HEK293 (cell line): ENCODE results near the gene CC2D1B.

Experiments
- CTCF ChIA-PET: fragments of 350-600 bp; formaldehyde crosslinking; extraction: SDS; loops from one replicate; lab custom pipeline; 2021; ENCODE audit warnings: antibody characterized with exemption; lab: Yijun Ruan, JAX
- POLR2A ChIA-PET: fragments of 300-600 bp; formaldehyde crosslinking; extraction: SDS; loops from one replicate; lab custom pipeline; 2020; ENCODE audit warnings: antibody characterized with exemption, inconsistent platforms; lab: Yijun Ruan, JAX
- H3K27ac ChIP-seq: fragments of 200-500 bp; sonication (Bioruptor generic); 2 replicates; pipeline ENCODE4 v1.5.1; 2014; ENCODE audit warnings: low read depth, low read length, control low read depth, inconsistent platforms; ENCODE audit errors: extremely low read depth
- H3K36me3 ChIP-seq, 2 experiments: fragments of 200-500 bp in 1 of 2; sonication (Bioruptor generic) in 1 of 2; 1 replicate in 1 of 2; 2 replicates in 1 of 2; pipeline ENCODE4 v1.5.1; 2014 to 2017; ENCODE audit warnings: inconsistent platforms in 2 of 2, low read length in 2 of 2; ENCODE audit not compliant: control insufficient read depth in 2 of 2, insufficient read depth in 1 of 2
- H3K4me1 ChIP-seq: fragments of 200-500 bp; sonication (Bioruptor generic); 2 replicates; pipeline ENCODE4 v1.5.1; 2014; ENCODE audit warnings: mild to moderate bottlenecking, low read length, inconsistent platforms; ENCODE audit not compliant: control insufficient read depth, insufficient read depth
- H3K4me3 ChIP-seq: 2 replicates; pipeline ENCODE4 v1.5.1; 2011; ENCODE audit warnings: low read depth, mild to moderate bottlenecking, control low read depth, low read length, moderate library complexity
- H3K9me3 ChIP-seq: fragments of 200-500 bp; sonication (Bioruptor generic); 2 replicates; pipeline ENCODE4 v1.5.1; 2014; ENCODE audit warnings: low read depth, low read length, inconsistent platforms; ENCODE audit not compliant: control insufficient read depth, insufficient read depth
- GLIS1 ChIP-seq: fragments of 450-650 bp; formaldehyde crosslinking; IDR thresholded peaks from 2 replicates; pipeline ENCODE4 v1.5.1; 2016; ENCODE audit warnings: missing biosample characterization, missing genetic modification characterization
- KLF10 ChIP-seq: fragments of 450-650 bp; IDR thresholded peaks from 2 replicates; pipeline ENCODE4 v1.5.1; 2018; ENCODE audit warnings: missing biosample characterization, mild to moderate bottlenecking, missing genetic modification characterization
- KLF7 ChIP-seq: fragments of 450-650 bp; formaldehyde crosslinking; IDR thresholded peaks from 2 replicates; pipeline ENCODE4 v1.5.1; 2016; ENCODE audit warnings: missing biosample characterization, missing genetic modification characterization, borderline replicate concordance
- MZF1 ChIP-seq: fragments of 450-650 bp; formaldehyde crosslinking; IDR thresholded peaks from 2 replicates; pipeline ENCODE4 v1.5.1; 2017; ENCODE audit warnings: missing biosample characterization, missing genetic modification characterization, borderline replicate concordance
- REPIN1 ChIP-seq: fragments of 450-650 bp; formaldehyde crosslinking; IDR thresholded peaks from 2 replicates; pipeline ENCODE4 v1.5.1; 2017; ENCODE audit warnings: missing biosample characterization, missing genetic modification characterization, low read depth
- SCRT2 ChIP-seq: fragments of 450-650 bp; formaldehyde crosslinking; IDR thresholded peaks from 2 replicates; pipeline ENCODE4 v1.5.1; 2016; ENCODE audit warnings: missing biosample characterization, missing genetic modification characterization
- SP2 ChIP-seq: fragments of 450-650 bp; formaldehyde crosslinking; IDR thresholded peaks from 2 replicates; pipeline ENCODE4 v1.5.1; 2016; ENCODE audit warnings: missing biosample characterization, missing genetic modification characterization
- YY2 ChIP-seq: fragments of 450-650 bp; formaldehyde crosslinking; IDR thresholded peaks from 2 replicates; pipeline ENCODE4 v1.5.1; 2016; ENCODE audit warnings: missing biosample characterization, missing genetic modification characterization
- ZBTB20 ChIP-seq: fragments of 450-650 bp; formaldehyde crosslinking; IDR thresholded peaks from 2 replicates; pipeline ENCODE4 v1.5.1; 2016; ENCODE audit warnings: missing biosample characterization, missing genetic modification characterization
- ZBTB21 ChIP-seq: fragments of 450-650 bp; formaldehyde crosslinking; IDR thresholded peaks from 2 replicates; pipeline ENCODE4 v1.5.1; 2017; ENCODE audit warnings: missing biosample characterization, missing genetic modification characterization
- ZBTB48 ChIP-seq: fragments of 450-650 bp; formaldehyde crosslinking; IDR thresholded peaks from 2 replicates; pipeline ENCODE4 v1.5.1; 2016; ENCODE audit warnings: missing biosample characterization, missing genetic modification characterization
- ZIC2 ChIP-seq: fragments of 450-650 bp; formaldehyde crosslinking; IDR thresholded peaks from 2 replicates; pipeline ENCODE4 v1.5.1; 2016; ENCODE audit warnings: missing biosample characterization, missing genetic modification characterization
- ZNF266 ChIP-seq: fragments of 450-650 bp; formaldehyde crosslinking; IDR thresholded peaks from 2 replicates; pipeline ENCODE4 v1.5.1; 2016; ENCODE audit warnings: missing biosample characterization, missing genetic modification characterization, low read depth
- ZNF335 ChIP-seq: fragments of 450-650 bp; formaldehyde crosslinking; conservative IDR thresholded peaks from 2 replicates; pipeline ENCODE4 v1.5.1; 2016; ENCODE audit warnings: missing biosample characterization, missing genetic modification characterization
- ZNF350 ChIP-seq: fragments of 450-650 bp; formaldehyde crosslinking; IDR thresholded peaks from 2 replicates; pipeline ENCODE4 v1.5.0; 2017; ENCODE audit warnings: missing biosample characterization, mild to moderate bottlenecking, missing genetic modification characterization
- ZNF423 ChIP-seq: fragments of 450-650 bp; formaldehyde crosslinking; IDR thresholded peaks from 2 replicates; pipeline ENCODE4 v1.5.1; 2016; ENCODE audit warnings: missing biosample characterization, missing genetic modification characterization
- ZNF501 ChIP-seq: fragments of 450-650 bp; formaldehyde crosslinking; IDR thresholded peaks from 2 replicates; pipeline ENCODE4 v1.5.1; 2016; ENCODE audit warnings: missing biosample characterization, missing genetic modification characterization
- ZNF530 ChIP-seq: fragments of 450-650 bp; formaldehyde crosslinking; IDR thresholded peaks from 2 replicates; pipeline ENCODE4 v1.5.1; 2016; ENCODE audit warnings: low read depth, missing biosample characterization, missing genetic modification characterization
- ZNF558 ChIP-seq: fragments of 450-650 bp; formaldehyde crosslinking; IDR thresholded peaks from 2 replicates; pipeline ENCODE4 v1.5.1; 2016; ENCODE audit warnings: missing biosample characterization, missing genetic modification characterization
- ZNF561 ChIP-seq: fragments of 450-650 bp; IDR thresholded peaks from 2 replicates; pipeline ENCODE4 v1.5.1; 2018; ENCODE audit warnings: missing biosample characterization, missing genetic modification characterization, borderline replicate concordance
- ZNF76 ChIP-seq: fragments of 450-650 bp; formaldehyde crosslinking; IDR thresholded peaks from 2 replicates; pipeline ENCODE4; 2016; ENCODE audit warnings: low read depth, missing biosample characterization, missing genetic modification characterization, borderline replicate concordance
- ZNF785 ChIP-seq: fragments of 450-650 bp; formaldehyde crosslinking; IDR thresholded peaks from 2 replicates; pipeline ENCODE4 v1.5.1; 2016; ENCODE audit warnings: missing biosample characterization, missing genetic modification characterization
- TF ChIP-seq, protein P1 (sequence below): fragments of 450-650 bp; formaldehyde crosslinking; IDR thresholded peaks from 2 replicates; pipeline ENCODE4 v1.5.1; 2016; ENCODE audit warnings: missing biosample characterization, missing genetic modification characterization, borderline replicate concordance
- TF ChIP-seq, protein P2 (sequence below): fragments of 450-650 bp; formaldehyde crosslinking; IDR thresholded peaks from 2 replicates; pipeline ENCODE4 v1.5.1; 2016; ENCODE audit warnings: missing biosample characterization, missing genetic modification characterization
- TF ChIP-seq, protein P3 (sequence below): fragments of 450-650 bp; formaldehyde crosslinking; IDR thresholded peaks from 2 replicates; pipeline ENCODE4 v1.5.1; 2017; ENCODE audit warnings: missing biosample characterization, mild to moderate bottlenecking, missing genetic modification characterization, moderate library complexity

The CC2D1B gene

DNA sequence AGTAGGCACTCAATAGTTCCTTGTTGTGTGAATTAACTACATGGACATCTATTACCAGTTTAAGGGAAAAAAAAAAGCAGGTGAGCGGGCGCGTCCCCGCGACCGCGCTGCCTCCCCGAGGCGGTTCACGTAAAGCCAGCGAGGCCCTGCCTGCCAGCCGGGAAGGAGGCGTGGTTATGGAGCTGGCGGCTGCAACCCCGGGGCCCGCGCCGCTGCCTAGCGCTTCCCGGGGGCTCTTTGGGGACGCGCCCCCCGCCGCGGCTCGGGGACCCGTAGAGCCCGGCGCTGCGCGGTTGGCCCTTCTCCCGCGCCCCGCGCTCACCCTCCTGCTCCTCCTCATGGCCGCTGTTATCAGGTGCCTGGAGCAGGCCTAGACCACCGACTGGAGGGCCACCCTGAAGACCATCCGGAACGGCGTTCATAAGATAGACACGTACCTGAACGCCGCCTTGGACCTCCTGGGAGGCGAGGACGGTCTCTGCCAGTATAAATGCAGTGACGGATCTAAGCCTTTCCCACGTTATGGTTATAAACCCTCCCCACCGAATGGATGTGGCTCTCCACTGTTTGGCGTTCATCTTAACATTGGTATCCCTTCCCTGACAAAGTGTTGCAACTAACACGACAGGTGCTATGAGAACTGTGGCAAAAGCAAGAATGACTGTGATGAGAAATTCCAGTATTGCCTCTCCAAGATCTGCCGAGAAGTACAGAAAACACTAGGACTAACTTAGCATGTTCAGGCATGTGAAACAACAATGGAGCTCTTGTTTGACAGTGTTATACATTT lies 2.6 kb upstream of the CC2D1B start:
- no peaks in the 10 kb centered on the region for H3K9me3 ChIP-seq
- CTCF ChIA-PET, result interaction anchor here (0.6 to 1.0 kb wide), 8 partner anchors 19 to 332 kb away, joined by 3 to 6 read pairs (median 3); no protein-coding TSS in a partner anchor
- peak overlapping the region; percentile 41 for H3K4me3 ChIP-seq
- peaks cover 7% of the 10 kb centered on the region; the same call in 1 of the 2 replicates for H3K4me1 ChIP-seq
- peaks cover 18 to 28% of the 10 kb centered on the region in 2 experiments for H3K36me3 ChIP-seq
- peak overlapping the region; percentile 58; the same call in 1 of the 2 replicates for H3K27ac ChIP-seq
- POLR2A ChIA-PET, result interaction anchor here (0.8 to 3.1 kb wide), 4 partner anchors 35 to 554 kb away, joined by 3 to 11 read pairs (median 6); partner anchors contain the start of genes BTF3L4, ECHDC2, ORC1 and PRPF38A
- TF ChIP-seq ZIC2, result peak; percentile 71
- TF ChIP-seq, protein P1, sequence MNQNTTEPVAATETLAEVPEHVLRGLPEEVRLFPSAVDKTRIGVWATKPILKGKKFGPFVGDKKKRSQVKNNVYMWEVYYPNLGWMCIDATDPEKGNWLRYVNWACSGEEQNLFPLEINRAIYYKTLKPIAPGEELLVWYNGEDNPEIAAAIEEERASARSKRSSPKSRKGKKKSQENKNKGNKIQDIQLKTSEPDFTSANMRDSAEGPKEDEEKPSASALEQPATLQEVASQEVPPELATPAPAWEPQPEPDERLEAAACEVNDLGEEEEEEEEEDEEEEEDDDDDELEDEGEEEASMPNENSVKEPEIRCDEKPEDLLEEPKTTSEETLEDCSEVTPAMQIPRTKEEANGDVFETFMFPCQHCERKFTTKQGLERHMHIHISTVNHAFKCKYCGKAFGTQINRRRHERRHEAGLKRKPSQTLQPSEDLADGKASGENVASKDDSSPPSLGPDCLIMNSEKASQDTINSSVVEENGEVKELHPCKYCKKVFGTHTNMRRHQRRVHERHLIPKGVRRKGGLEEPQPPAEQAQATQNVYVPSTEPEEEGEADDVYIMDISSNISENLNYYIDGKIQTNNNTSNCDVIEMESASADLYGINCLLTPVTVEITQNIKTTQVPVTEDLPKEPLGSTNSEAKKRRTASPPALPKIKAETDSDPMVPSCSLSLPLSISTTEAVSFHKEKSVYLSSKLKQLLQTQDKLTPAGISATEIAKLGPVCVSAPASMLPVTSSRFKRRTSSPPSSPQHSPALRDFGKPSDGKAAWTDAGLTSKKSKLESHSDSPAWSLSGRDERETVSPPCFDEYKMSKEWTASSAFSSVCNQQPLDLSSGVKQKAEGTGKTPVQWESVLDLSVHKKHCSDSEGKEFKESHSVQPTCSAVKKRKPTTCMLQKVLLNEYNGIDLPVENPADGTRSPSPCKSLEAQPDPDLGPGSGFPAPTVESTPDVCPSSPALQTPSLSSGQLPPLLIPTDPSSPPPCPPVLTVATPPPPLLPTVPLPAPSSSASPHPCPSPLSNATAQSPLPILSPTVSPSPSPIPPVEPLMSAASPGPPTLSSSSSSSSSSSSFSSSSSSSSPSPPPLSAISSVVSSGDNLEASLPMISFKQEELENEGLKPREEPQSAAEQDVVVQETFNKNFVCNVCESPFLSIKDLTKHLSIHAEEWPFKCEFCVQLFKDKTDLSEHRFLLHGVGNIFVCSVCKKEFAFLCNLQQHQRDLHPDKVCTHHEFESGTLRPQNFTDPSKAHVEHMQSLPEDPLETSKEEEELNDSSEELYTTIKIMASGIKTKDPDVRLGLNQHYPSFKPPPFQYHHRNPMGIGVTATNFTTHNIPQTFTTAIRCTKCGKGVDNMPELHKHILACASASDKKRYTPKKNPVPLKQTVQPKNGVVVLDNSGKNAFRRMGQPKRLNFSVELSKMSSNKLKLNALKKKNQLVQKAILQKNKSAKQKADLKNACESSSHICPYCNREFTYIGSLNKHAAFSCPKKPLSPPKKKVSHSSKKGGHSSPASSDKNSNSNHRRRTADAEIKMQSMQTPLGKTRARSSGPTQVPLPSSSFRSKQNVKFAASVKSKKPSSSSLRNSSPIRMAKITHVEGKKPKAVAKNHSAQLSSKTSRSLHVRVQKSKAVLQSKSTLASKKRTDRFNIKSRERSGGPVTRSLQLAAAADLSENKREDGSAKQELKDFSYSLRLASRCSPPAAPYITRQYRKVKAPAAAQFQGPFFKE, result no peak
- TF ChIP-seq ZBTB48, result peak; percentile 75
- TF ChIP-seq, protein P2, sequence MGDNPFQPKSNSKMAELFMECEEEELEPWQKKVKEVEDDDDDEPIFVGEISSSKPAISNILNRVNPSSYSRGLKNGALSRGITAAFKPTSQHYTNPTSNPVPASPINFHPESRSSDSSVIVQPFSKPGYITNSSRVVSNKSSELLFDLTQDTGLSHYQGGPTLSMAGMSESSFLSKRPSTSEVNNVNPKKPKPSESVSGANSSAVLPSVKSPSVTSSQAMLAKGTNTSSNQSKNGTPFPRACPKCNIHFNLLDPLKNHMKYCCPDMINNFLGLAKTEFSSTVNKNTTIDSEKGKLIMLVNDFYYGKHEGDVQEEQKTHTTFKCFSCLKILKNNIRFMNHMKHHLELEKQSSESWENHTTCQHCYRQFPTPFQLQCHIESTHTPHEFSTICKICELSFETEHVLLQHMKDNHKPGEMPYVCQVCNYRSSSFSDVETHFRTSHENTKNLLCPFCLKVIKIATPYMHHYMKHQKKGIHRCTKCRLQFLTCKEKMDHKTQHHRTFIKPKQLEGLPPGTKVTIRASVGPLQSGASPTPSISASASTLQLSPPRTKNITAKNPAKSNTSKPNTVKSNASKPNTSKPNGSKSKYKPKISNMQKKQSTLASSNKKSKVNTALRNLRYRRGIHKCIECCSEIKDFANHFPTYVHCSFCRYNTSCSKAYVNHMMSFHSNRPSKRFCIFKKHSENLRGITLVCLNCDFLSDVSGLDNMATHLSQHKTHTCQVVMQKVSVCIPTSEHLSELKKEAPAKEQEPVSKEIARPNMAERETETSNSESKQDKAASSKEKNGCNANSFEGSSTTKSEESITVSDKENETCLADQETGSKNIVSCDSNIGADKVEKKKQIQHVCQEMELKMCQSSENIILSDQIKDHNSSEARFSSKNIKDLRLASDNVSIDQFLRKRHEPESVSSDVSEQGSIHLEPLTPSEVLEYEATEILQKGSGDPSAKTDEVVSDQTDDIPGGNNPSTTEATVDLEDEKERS, result no peak
- no peak for TF ChIP-seq ZBTB21
- TF ChIP-seq KLF10, result peak; percentile 48; the same call in 1 of the 2 replicates
- no peak for TF ChIP-seq ZNF785 (tag by site-specific recombination)
- TF ChIP-seq ZNF501 (tag by site-specific recombination), result no peak
- no peak for TF ChIP-seq YY2 (tag by site-specific recombination)
- TF ChIP-seq ZNF423 (tag by site-specific recombination), result peak; percentile 64; the same call in 1 of the 2 replicates
- TF ChIP-seq KLF7 (tag by site-specific recombination), result no peak
- TF ChIP-seq ZNF561 (tag by site-specific recombination), result 0 out of 2 replicates have a peak, but pooled peaks have one; percentile 70
- TF ChIP-seq MZF1 (tag by site-specific recombination), result peak; percentile 41; the same call in 1 of the 2 replicates
- TF ChIP-seq GLIS1 (tag by site-specific recombination), result peak; percentile 89
- no peak for TF ChIP-seq ZNF76
- TF ChIP-seq, protein P3, sequence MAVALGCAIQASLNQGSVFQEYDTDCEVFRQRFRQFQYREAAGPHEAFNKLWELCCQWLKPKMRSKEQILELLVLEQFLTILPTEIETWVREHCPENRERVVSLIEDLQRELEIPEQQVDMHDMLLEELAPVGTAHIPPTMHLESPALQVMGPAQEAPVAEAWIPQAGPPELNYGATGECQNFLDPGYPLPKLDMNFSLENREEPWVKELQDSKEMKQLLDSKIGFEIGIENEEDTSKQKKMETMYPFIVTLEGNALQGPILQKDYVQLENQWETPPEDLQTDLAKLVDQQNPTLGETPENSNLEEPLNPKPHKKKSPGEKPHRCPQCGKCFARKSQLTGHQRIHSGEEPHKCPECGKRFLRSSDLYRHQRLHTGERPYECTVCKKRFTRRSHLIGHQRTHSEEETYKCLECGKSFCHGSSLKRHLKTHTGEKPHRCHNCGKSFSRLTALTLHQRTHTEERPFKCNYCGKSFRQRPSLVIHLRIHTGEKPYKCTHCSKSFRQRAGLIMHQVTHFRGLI (tag by site-specific recombination), result no peak
- TF ChIP-seq ZNF530 (tag by site-specific recombination), result no peak
- peak; percentile 29; the same call in 1 of the 2 replicates for TF ChIP-seq SP2 (tag by site-specific recombination)
- TF ChIP-seq ZNF266 (tag by site-specific recombination), result no peak
- peak; percentile 70; the same call in 1 of the 2 replicates for TF ChIP-seq ZBTB20
- TF ChIP-seq ZNF350 (tag by site-specific recombination), result no peak
- TF ChIP-seq ZNF335 (tag by site-specific recombination), result peak; percentile 71
- no peak for TF ChIP-seq REPIN1 (tag by site-specific recombination)
- peak; percentile 84 for TF ChIP-seq SCRT2 (tag by site-specific recombination)
- no peak for TF ChIP-seq ZNF558 (tag by site-specific recombination)
